ENCODE measurements around the gene PRKCH.

GRCh38 chr14:61438036-61438435 is 116.7 kb downstream of the PRKCH start:
- no peak for TF ChIP-seq CTCF (IDR thresholded peaks at IDR 0.05; ENCODE audit: poor library complexity)
- TF ChIP-seq EZH2 (IDR thresholded peaks at IDR 0.05; ENCODE audit: borderline replicate concordance), result no peak

Data from hepatocyte (in vitro differentiated cells).